ENCODE results near the gene PSMF1. TPM values are rescaled to one million over a fixed set of nuclear protein-coding genes. Genes with fewer than 3 reads are reported as not detected.

Gene PSMF1
- total and polyA plus RNA-seq, 2 of the 13 experiments (the other 11 are each of a cell fraction or from before 2014, with no cell fraction given), result 82.5 to 86.0 TPM

DNA sequence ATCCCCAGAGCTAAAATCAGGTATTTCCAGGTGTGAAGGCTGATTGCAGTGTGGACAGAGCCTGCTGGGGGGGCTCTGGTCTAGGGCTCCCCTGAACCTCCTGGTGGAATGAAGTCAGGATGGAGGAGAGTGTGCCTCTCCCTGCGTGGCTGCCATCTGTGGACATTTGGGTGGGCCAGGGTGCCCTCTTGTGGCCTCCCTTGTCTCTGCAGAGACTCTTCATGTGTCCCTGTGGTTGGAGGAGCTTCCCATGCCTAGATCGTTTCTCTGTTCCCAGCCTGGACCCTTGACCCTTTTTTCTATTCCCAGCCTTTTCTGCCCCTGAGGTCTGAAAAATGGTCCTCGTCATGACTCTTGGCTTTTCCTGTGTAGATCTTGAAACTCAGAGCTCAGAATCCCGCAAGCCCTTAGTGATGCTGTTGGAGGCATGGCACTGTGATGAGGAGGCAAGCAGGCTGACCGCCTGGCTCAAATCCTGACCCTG is 9.9 kb upstream of the PSMF1 start (continued):
- TF ChIP-seq SMC3 (IDR thresholded peaks at IDR 0.05; ENCODE audit: low read length) (peak; percentile 82), FOXP1 (IDR thresholded peaks at IDR 0.05) (no peak), FOXP1 (CRISPR knock-in tag; IDR thresholded peaks at IDR 0.05) (no peak), ZNF205 (CRISPR knock-in tag; IDR thresholded peaks at IDR 0.05) (0 out of 2 replicates have a peak, but pooled peaks have one; percentile 32), ZNF337 (CRISPR knock-in tag; IDR thresholded peaks at IDR 0.05; ENCODE audit: borderline replicate concordance, low read depth) (no peak), SRF (IDR thresholded peaks at IDR 0.05; ENCODE audit: low read depth, low read length) (0 out of 2 replicates have a peak, but pooled peaks have one; percentile 13), ZSCAN31 (CRISPR knock-in tag; IDR thresholded peaks at IDR 0.05; ENCODE audit: low read depth) (0 out of 2 replicates have a peak, but pooled peaks have one; percentile 27), HNRNPLL (IDR thresholded peaks at IDR 0.05; ENCODE audit: low read depth, low read length, poor library complexity, severe bottlenecking) (no peak), NR2F6 (IDR thresholded peaks at IDR 0.05) (no peak), NR2F6 (CRISPR knock-in tag; IDR thresholded peaks at IDR 0.05) (peak; percentile 28; the same call in 1 of the 2 replicates), RAD21 (CRISPR knock-in tag; IDR thresholded peaks at IDR 0.05) (peak; percentile 75), MIXL1 (CRISPR knock-in tag; IDR thresholded peaks at IDR 0.05) (0 out of 2 replicates have a peak, but pooled peaks have one; percentile 30), ZNF790 (CRISPR knock-in tag; IDR thresholded peaks at IDR 0.05; ENCODE audit: borderline replicate concordance) (no peak), TP53 (CRISPR knock-in tag; conservative IDR thresholded peaks at IDR 0.05) (no peak), FOXC1 (CRISPR knock-in tag; IDR thresholded peaks at IDR 0.05; ENCODE audit: borderline replicate concordance) (0 out of 2 replicates have a peak, but pooled peaks have one; percentile 35), FOXA1 (IDR thresholded peaks at IDR 0.05) (no peak), FOXA1 (CRISPR knock-in tag; IDR thresholded peaks at IDR 0.05) (peak; percentile 30; the same call in 1 of the 2 replicates), ZFP90 (CRISPR knock-in tag; IDR thresholded peaks at IDR 0.05; ENCODE audit: borderline replicate concordance) (0 out of 2 replicates have a peak, but pooled peaks have one; percentile 25)
- TF ChIP-seq, protein P1, sequence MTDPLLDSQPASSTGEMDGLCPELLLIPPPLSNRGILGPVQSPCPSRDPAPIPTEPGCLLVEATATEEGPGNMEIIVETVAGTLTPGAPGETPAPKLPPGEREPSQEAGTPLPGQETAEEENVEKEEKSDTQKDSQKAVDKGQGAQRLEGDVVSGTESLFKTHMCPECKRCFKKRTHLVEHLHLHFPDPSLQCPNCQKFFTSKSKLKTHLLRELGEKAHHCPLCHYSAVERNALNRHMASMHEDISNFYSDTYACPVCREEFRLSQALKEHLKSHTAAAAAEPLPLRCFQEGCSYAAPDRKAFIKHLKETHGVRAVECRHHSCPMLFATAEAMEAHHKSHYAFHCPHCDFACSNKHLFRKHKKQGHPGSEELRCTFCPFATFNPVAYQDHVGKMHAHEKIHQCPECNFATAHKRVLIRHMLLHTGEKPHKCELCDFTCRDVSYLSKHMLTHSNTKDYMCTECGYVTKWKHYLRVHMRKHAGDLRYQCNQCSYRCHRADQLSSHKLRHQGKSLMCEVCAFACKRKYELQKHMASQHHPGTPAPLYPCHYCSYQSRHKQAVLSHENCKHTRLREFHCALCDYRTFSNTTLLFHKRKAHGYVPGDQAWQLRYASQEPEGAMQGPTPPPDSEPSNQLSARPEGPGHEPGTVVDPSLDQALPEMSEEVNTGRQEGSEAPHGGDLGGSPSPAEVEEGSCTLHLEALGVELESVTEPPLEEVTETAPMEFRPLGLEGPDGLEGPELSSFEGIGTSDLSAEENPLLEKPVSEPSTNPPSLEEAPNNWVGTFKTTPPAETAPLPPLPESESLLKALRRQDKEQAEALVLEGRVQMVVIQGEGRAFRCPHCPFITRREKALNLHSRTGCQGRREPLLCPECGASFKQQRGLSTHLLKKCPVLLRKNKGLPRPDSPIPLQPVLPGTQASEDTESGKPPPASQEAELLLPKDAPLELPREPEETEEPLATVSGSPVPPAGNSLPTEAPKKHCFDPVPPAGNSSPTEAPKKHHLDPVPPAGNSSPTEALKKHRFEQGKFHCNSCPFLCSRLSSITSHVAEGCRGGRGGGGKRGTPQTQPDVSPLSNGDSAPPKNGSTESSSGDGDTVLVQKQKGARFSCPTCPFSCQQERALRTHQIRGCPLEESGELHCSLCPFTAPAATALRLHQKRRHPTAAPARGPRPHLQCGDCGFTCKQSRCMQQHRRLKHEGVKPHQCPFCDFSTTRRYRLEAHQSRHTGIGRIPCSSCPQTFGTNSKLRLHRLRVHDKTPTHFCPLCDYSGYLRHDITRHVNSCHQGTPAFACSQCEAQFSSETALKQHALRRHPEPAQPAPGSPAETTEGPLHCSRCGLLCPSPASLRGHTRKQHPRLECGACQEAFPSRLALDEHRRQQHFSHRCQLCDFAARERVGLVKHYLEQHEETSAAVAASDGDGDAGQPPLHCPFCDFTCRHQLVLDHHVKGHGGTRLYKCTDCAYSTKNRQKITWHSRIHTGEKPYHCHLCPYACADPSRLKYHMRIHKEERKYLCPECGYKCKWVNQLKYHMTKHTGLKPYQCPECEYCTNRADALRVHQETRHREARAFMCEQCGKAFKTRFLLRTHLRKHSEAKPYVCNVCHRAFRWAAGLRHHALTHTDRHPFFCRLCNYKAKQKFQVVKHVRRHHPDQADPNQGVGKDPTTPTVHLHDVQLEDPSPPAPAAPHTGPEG (CRISPR knock-in tag; IDR thresholded peaks at IDR 0.05), result 0 out of 2 replicates have a peak, but pooled peaks have one; percentile 67
- TF ChIP-seq, protein P2, sequence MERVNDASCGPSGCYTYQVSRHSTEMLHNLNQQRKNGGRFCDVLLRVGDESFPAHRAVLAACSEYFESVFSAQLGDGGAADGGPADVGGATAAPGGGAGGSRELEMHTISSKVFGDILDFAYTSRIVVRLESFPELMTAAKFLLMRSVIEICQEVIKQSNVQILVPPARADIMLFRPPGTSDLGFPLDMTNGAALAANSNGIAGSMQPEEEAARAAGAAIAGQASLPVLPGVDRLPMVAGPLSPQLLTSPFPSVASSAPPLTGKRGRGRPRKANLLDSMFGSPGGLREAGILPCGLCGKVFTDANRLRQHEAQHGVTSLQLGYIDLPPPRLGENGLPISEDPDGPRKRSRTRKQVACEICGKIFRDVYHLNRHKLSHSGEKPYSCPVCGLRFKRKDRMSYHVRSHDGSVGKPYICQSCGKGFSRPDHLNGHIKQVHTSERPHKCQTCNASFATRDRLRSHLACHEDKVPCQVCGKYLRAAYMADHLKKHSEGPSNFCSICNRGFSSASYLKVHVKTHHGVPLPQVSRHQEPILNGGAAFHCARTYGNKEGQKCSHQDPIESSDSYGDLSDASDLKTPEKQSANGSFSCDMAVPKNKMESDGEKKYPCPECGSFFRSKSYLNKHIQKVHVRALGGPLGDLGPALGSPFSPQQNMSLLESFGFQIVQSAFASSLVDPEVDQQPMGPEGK (CRISPR knock-in tag; IDR thresholded peaks at IDR 0.05), result 0 out of 2 replicates have a peak, but pooled peaks have one; percentile 33
